Vagina (tissue), 2 donors: ENCODE measurements around the gene GGTA1.

Source experiments
- POLR2A ChIP-seq, 2 donors: fragments of 450-650 bp; IDR thresholded peaks; one replicate each; pipeline ENCODE4 v1.6.1; 2017; ENCODE audit warnings: antibody characterized with exemption in 2 of 2, mild to moderate bottlenecking in 2 of 2, moderate library complexity in 2 of 2
- TF ChIP-seq, protein P1 (sequence below), 3 experiments: fragments of 450-650 bp in 2 of 3; fragments of 200-600 bp in 1 of 3; sonication (generic) in 1 of 3; IDR thresholded peaks; one replicate each; pipeline ENCODE4 v1.5.1; 2017 to 2019; ENCODE audit warnings: antibody characterized with exemption in 3 of 3, mild to moderate bottlenecking in 2 of 3, moderate library complexity in 2 of 3

DNA sequence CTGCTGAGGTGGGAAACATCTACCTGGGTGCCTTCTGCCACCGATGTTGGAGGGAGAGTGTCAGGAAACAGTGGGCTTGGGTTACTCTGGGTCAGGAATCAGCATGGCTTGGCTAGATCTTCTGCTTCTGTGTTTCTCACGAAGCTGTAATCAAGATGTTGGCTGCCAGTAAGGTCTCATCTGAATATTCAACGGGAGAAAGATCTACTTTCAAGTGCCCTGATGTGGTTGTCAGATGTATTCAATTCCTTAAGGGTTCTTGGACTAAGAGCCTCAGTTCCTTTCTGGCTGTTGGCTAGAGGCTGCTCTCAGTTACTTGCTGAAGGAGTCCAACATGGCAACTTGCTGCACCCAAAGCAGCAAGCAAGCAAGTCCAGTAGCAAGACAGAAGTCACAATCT, 87.7 kb downstream of the GGTA1 start:
- TF ChIP-seq, protein P1, sequence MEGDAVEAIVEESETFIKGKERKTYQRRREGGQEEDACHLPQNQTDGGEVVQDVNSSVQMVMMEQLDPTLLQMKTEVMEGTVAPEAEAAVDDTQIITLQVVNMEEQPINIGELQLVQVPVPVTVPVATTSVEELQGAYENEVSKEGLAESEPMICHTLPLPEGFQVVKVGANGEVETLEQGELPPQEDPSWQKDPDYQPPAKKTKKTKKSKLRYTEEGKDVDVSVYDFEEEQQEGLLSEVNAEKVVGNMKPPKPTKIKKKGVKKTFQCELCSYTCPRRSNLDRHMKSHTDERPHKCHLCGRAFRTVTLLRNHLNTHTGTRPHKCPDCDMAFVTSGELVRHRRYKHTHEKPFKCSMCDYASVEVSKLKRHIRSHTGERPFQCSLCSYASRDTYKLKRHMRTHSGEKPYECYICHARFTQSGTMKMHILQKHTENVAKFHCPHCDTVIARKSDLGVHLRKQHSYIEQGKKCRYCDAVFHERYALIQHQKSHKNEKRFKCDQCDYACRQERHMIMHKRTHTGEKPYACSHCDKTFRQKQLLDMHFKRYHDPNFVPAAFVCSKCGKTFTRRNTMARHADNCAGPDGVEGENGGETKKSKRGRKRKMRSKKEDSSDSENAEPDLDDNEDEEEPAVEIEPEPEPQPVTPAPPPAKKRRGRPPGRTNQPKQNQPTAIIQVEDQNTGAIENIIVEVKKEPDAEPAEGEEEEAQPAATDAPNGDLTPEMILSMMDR (IDR thresholded peaks at IDR 0.05): no peak
- no peak for TF ChIP-seq POLR2A (IDR thresholded peaks at IDR 0.05)
